Gastroesophageal sphincter (tissue), 4 donors: Measurements from ENCODE around the gene VENTX. TPM values are rescaled to one million over a fixed set of nuclear protein-coding genes. Genes with fewer than 3 reads are reported as not detected.

Experiments
- ATAC-seq: fragments of 150-250 bp; one replicate; pipeline ENCODE4 v1.9.1; 2016; ENCODE audit warnings: mild to moderate bottlenecking, moderate library complexity
- H3K27ac ChIP-seq, 4 donors: fragments of 200-600 bp; sonication (generic) in 3 of 4; 1 replicate in 3 of 4; 2 replicates in 1 of 4; pipeline ENCODE4 v1.5.1; 2016 to 2019
- H3K27me3 ChIP-seq: fragments of 200-600 bp; sonication (generic); one replicate; pipeline ENCODE4 v1.5.1; 2019
- H3K36me3 ChIP-seq, 2 donors: fragments of 200-600 bp; sonication (generic); one replicate each; pipeline ENCODE4 v1.5.1; 2019; ENCODE audit warnings: control low read depth in 1 of 2
- H3K4me1 ChIP-seq, 3 donors: fragments of 200-600 bp; sonication (generic); 1 replicate in 2 of 3; 2 replicates in 1 of 3; pipeline ENCODE4 v1.5.1; 2016 to 2019; ENCODE audit warnings: control low read depth in 2 of 3
- H3K4me3 ChIP-seq, 2 donors: fragments of 200-600 bp; sonication (generic); one replicate each; pipeline ENCODE4 v1.5.1; 2019; ENCODE audit warnings: mild to moderate bottlenecking in 1 of 2, moderate library complexity in 1 of 2
- H3K9me3 ChIP-seq, 3 donors: fragments of 200-600 bp; sonication (generic); one replicate each; pipeline ENCODE4 v1.5.1; 2017 to 2019; ENCODE audit warnings: control low read depth in 2 of 3
- CTCF ChIP-seq, 4 experiments: fragments of 200-600 bp in 2 of 4; fragments of 450-650 bp in 2 of 4; sonication (generic) in 1 of 4; IDR thresholded peaks; one replicate each; pipeline ENCODE4 v1.5.1; 2017 to 2019; ENCODE audit warnings: antibody characterized with exemption in 4 of 4, mild to moderate bottlenecking in 2 of 4, moderate library complexity in 2 of 4
- EP300 ChIP-seq: sonication (generic); formaldehyde crosslinking; IDR thresholded peaks from one replicate; pipeline ENCODE4 v1.6.1; 2017; ENCODE audit warnings: antibody characterized with exemption, mild to moderate bottlenecking
- POLR2A ChIP-seq, 2 donors: fragments of 450-650 bp; IDR thresholded peaks; one replicate each; pipeline ENCODE4 v1.6.1; 2017; ENCODE audit warnings: antibody characterized with exemption in 2 of 2, mild to moderate bottlenecking in 2 of 2, moderate library complexity in 1 of 2
- POLR2AphosphoS5 ChIP-seq: sonication (generic); formaldehyde crosslinking; IDR thresholded peaks from one replicate; pipeline ENCODE4 v1.6.1; 2017; ENCODE audit warnings: antibody characterized with exemption
- WGBS, 2 donors: methylation state at CpG; one replicate each; pipeline ENCODE4 v1.1.5; 2018; ENCODE audit warnings: low coverage in 1 of 2; 5-methylcytosine and 5-hydroxymethylcytosine counted together
- total RNA-seq, 4 donors: library from RNA; depleted of rRNA; stranded (reverse); fragments of >200 nt; gene quantifications; one replicate each; pipeline ENCODE4 v1.1.0, GENCODE V29; 2016

Gene VENTX
- total RNA-seq, 4 donors from 2014 or later = 0.66 to 2.3 (median 1.4) TPM

- Histone ChIP-seq H3K4me3 (no peak overlapping the region), H3K4me1 (peaks cover 0 to 54% (median 26%) of the 10 kb centered on the region in 3 donors), H3K9me3 (no peaks in the 10 kb centered on the region), H3K27ac (peak overlapping the region in 3 of 4 donors; percentile 53 to 75 (median 54)), H3K36me3 (no peaks in the 10 kb centered on the region), H3K27me3 (peaks cover 26% of the 10 kb centered on the region)
- TF ChIP-seq POLR2A (IDR thresholded peaks at IDR 0.05) (no peak), POLR2AphosphoS5 (no peak), EP300 (no peak), CTCF (IDR thresholded peaks at IDR 0.05) (no peak)
- ATAC-seq = no peak
- WGBS, 2 donors = no CpG with 5 or more reads among the region's 21 CpGs
These were observed 20.6 kb downstream of the VENTX start for GRCh38 chr10:133258066-133258817.

GRCh38 chr10:133258818-133259601, 21.4 kb downstream of the VENTX start:
- H3K4me1 ChIP-seq = peaks cover 0 to 54% (median 26%) of the 10 kb centered on the region in 3 donors
- H3K9me3 ChIP-seq = no peaks in the 10 kb centered on the region
- no peaks in the 10 kb centered on the region for H3K36me3 ChIP-seq
- H3K27ac ChIP-seq = peak overlapping the region in 3 of 4 donors; percentile 53 to 75 (median 54)
- 47 to 56% methylated on average over 6 to 9 of the region's 24 CpGs for WGBS, 2 donors
- ATAC-seq = peak; percentile 38
- no peak for TF ChIP-seq CTCF (IDR thresholded peaks at IDR 0.05)
- TF ChIP-seq POLR2AphosphoS5 = no peak
- no peak for TF ChIP-seq POLR2A (IDR thresholded peaks at IDR 0.05)
- TF ChIP-seq EP300 = no peak
- no peak overlapping the region for H3K4me3 ChIP-seq
- peaks cover 25% of the 10 kb centered on the region for H3K27me3 ChIP-seq

- Histone ChIP-seq H3K27me3 (peaks cover 19% of the 10 kb centered on the region), H3K27ac (peak overlapping the region in 3 of 4 donors; percentile 49 to 75 (median 53)), H3K4me3 (no peak overlapping the region), H3K36me3 (no peaks in the 10 kb centered on the region), H3K4me1 (peaks cover 0 to 54% (median 26%) of the 10 kb centered on the region in 3 donors), H3K9me3 (no peaks in the 10 kb centered on the region)
- TF ChIP-seq POLR2AphosphoS5 (no peak), POLR2A (IDR thresholded peaks at IDR 0.05) (no peak), EP300 (no peak), CTCF (IDR thresholded peaks at IDR 0.05) (no peak)
- WGBS, 2 donors = 73% methylated on average over 3 of the region's 12 CpGs; no CpG with 5 or more reads in 1 of the 2 donors
- ATAC-seq = no peak
These were observed 21.9 kb downstream of the VENTX start for GRCh38 chr10:133259602-133259989.

GRCh38 chr10:133260895-133261725, 23.5 kb downstream of the VENTX start:
- ATAC-seq = peak; percentile 65
- H3K27me3 ChIP-seq = peaks cover 7% of the 10 kb centered on the region
- no peaks in the 10 kb centered on the region for H3K9me3 ChIP-seq
- H3K36me3 ChIP-seq = no peaks in the 10 kb centered on the region
- 0% methylated on average over 1 of the region's 50 CpGs; no CpG with 5 or more reads in 1 of the 2 donors for WGBS, 2 donors
- peak overlapping the region; percentile 72 to 92 (median 90) for H3K27ac ChIP-seq
- H3K4me3 ChIP-seq = peak overlapping the region; percentile 77 to 97
- no peak for TF ChIP-seq EP300
- no peak for TF ChIP-seq CTCF (IDR thresholded peaks at IDR 0.05)
- TF ChIP-seq POLR2A (IDR thresholded peaks at IDR 0.05) = no peak
- TF ChIP-seq POLR2AphosphoS5 = no peak
- H3K4me1 ChIP-seq = peaks cover 0 to 54% (median 26%) of the 10 kb centered on the region in 3 donors
